GM12891 (cell line): Measurements from ENCODE around the gene MBD5. TPM values are rescaled to one million over a fixed set of nuclear protein-coding genes. Genes with fewer than 3 reads are reported as not detected.
"Not testable (repeated sequence)": the region's sequence is repeated elsewhere in the genome, so short reads cannot be mapped to it uniquely, and the experiment has no call there.

Experiments
- DNase-seq: peaks from one replicate; pipeline ENCODE4 v3.0.0; 2011; ENCODE audit warnings: low spot score; ENCODE audit not compliant: insufficient read length
- FAIRE-seq: peaks from 2 replicates; lab custom pipeline; 2011; peaks lifted over from hg19 to GRCh38; lab: Jason Lieb, UNC
- PAX5 ChIP-seq: IDR thresholded peaks from 2 replicates; pipeline ENCODE4 v1.6.1; 2011; ENCODE audit warnings: low read length, moderate library complexity, mild to moderate bottlenecking; ENCODE audit not compliant: insufficient read depth, severe bottlenecking
- POLR2A ChIP-seq: IDR thresholded peaks from 2 replicates; pipeline ENCODE4 v1.6.1; 2011; ENCODE audit warnings: low read depth, low read length, control low read depth
- POLR2AphosphoS5 ChIP-seq: IDR thresholded peaks from 2 replicates; pipeline ENCODE4 v1.6.1; 2011; ENCODE audit warnings: low read depth, low read length, control low read depth
- POU2F2 ChIP-seq: IDR thresholded peaks from 2 replicates; pipeline ENCODE4 v1.6.1; 2011; ENCODE audit warnings: low read depth, mild to moderate bottlenecking, control low read depth, low read length, moderate library complexity
- SPI1 ChIP-seq: IDR thresholded peaks from 2 replicates; pipeline ENCODE4 v1.6.1; 2011; ENCODE audit warnings: low read depth, low read length, control low read depth
- TAF1 ChIP-seq: IDR thresholded peaks from 2 replicates; pipeline ENCODE4 v1.6.1; 2011; ENCODE audit warnings: low read depth, low read length, control low read depth
- polyA plus RNA-seq: library from polyadenylated mRNA; unstranded; fragments of >200 nt; gene quantifications from one replicate; pipeline ENCODE4 v1.2.1, GENCODE V29; 2012; ENCODE audit warnings: low read depth, missing spikeins, inconsistent platforms; ENCODE audit not compliant: missing spikeins

MBD5 gene
- 12.2 TPM for polyA plus RNA-seq

GRCh38 chr2:148021059-148021861, at the start of gene MBD5:
Gene MBD5 (plus strand): TSS chr2:148021091.
- FAIRE-seq (no peak), DNase-seq (peak; percentile 3)
- no peak for TF ChIP-seq PAX5
- TF ChIP-seq POLR2A: no peak
- no peak for TF ChIP-seq SPI1
- peak; percentile 94 for TF ChIP-seq TAF1
- no peak; the same call in 1 of the 2 replicates for TF ChIP-seq POLR2AphosphoS5
- no peak for TF ChIP-seq POU2F2

DNA sequence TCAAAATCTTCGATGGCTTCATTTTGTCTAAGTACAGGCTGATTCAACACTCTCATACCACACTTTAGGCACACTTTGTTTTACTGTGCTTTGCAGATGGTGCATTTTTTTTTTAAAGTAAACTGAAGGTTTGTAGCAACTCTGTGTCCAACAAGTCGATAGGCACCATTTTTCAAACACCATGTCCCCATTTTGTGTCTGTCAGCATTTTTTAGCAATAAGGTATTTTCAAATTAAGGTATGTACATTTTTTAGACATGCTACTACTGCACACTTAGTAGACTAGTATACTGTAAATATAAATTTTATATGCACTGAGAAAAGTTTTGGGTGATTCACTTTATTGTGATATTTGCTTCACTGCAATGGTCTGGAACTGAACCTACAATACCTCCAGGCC, 44.8 kb upstream of the MBD5 start:
- no peak for FAIRE-seq
- TF ChIP-seq TAF1 (no peak), PAX5 (no peak), POLR2A (no peak), POLR2AphosphoS5 (no peak), SPI1 (no peak), POU2F2 (no peak)
- no peak for DNase-seq

DNA sequence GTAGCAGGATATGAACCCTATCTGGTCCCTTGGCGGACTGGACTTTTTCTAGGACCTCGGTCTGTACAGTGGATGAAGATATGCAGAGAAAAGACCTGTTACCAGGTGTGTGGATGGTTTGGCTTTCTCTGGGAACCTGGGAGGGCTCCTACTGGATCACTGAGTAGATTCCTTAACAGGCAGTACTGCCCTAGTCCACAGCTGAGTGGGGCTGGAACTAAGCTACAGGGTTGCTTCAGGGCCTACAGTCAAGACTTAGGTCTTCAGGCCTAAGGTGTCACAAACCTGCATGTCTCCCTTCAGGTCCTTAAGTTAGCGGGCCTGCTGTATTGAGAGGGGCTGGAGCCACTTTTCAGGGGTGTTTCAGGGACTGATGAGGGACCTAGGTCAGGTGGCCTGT, 43.2 kb upstream of the MBD5 start:
- DNase-seq: no peak
- no peak for FAIRE-seq
- no peak for TF ChIP-seq POLR2AphosphoS5
- no peak for TF ChIP-seq SPI1
- TF ChIP-seq POU2F2: no peak

GRCh38 chr2:147980940-147981528, 39.9 kb upstream of the MBD5 start:
- no peak for FAIRE-seq
- TF ChIP-seq PAX5: no peak
- no peak for TF ChIP-seq POLR2AphosphoS5

GRCh38 chr2:147989102-147989501, 31.8 kb upstream of the MBD5 start:
- DNase-seq (no peak), FAIRE-seq (no peak)
- TF ChIP-seq POU2F2 (no peak), TAF1 (no peak), SPI1 (no peak), POLR2A (no peak), PAX5 (no peak), POLR2AphosphoS5 (no peak)

More at GRCh38 chr2:147980940-147981528, 39.9 kb upstream of the MBD5 start:
- no peak for DNase-seq

DNA sequence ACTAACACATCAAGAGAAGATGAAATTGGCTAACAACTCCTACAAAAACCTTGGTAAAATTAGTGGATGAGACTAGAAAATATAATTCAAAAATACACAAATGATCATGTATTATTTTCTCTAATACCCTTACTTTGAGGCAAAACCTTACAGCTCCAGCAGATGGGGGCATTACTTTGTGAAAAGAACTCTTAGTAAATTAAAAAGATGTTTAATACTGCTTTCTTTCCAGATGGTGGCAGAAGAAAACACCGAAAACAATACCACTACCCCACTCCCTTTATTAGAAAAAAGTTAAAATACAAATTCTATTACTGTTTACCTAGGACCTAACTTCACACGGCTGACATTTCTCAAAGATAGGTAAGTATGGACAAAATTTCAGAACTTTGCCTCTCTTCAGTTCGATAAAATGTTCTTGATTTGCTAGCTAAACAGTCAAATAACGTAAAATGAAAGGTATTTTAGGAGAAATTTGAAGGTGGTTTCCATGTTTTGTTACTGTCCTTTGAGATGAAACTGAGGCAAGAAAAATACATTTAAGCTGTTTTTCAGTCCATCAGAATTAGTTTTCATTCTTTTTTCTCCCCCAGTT, 31.0 kb upstream of the MBD5 start:
- FAIRE-seq: no peak
- DNase-seq: peak; percentile 21
- TF ChIP-seq POU2F2 (no peak), PAX5 (no peak), POLR2AphosphoS5 (no peak), TAF1 (no peak), POLR2A (no peak), SPI1 (no peak)

GRCh38 chr2:147994965-147995364, 25.9 kb upstream of the MBD5 start:
- not testable (repeated sequence) for FAIRE-seq, DNase-seq

- FAIRE-seq (no peak), DNase-seq (no peak)
- TF ChIP-seq POU2F2 (no peak), POLR2A (no peak), TAF1 (no peak), POLR2AphosphoS5 (no peak), SPI1 (no peak), PAX5 (no peak)
Measured at GRCh38 chr2:147996828-147997227, 24.1 kb upstream of the MBD5 start.

GRCh38 chr2:147998203-147998602, 22.7 kb upstream of the MBD5 start:
- no peak for FAIRE-seq
- no peak for DNase-seq
- TF ChIP-seq SPI1 (no peak), POLR2A (no peak), TAF1 (no peak), POU2F2 (no peak), POLR2AphosphoS5 (no peak), PAX5 (no peak)

DNA sequence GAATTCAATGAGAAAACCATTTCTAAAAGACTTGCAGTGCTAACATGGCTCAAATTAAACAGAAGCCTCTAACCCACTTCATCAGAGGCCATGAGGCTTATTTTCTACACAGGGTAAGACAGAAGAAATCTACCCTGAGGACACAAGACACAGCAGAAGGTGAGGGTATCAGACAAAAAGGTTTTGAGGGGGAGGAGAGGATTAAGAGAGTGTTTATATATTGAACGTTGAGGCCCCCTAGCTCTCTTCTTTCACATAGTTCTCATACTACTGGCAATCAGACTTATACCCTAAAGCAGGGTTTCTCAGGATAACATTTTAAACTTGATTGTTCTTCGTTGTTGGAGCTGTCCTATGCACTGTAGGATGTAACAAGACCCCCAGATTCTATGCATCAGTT, 21.8 kb upstream of the MBD5 start:
- peak; percentile 40 for FAIRE-seq

More for the DNA sequence above, 21.8 kb upstream of the MBD5 start:
- no peak for TF ChIP-seq POLR2A
- TF ChIP-seq SPI1: no peak
- no peak for TF ChIP-seq POLR2AphosphoS5
- no peak for TF ChIP-seq PAX5
- no peak for TF ChIP-seq TAF1
- no peak for DNase-seq
